ENCODE measurements around the gene CABLES2.

The CABLES2 gene

GRCh38 chr20:62368976-62369814 lies 37.9 kb downstream of the CABLES2 start:
- DNase-seq: peak; percentile 27

GRCh38 chr20:62368392-62368975 lies 38.6 kb downstream of the CABLES2 start:
- DNase-seq: peak; percentile 60

DNA sequence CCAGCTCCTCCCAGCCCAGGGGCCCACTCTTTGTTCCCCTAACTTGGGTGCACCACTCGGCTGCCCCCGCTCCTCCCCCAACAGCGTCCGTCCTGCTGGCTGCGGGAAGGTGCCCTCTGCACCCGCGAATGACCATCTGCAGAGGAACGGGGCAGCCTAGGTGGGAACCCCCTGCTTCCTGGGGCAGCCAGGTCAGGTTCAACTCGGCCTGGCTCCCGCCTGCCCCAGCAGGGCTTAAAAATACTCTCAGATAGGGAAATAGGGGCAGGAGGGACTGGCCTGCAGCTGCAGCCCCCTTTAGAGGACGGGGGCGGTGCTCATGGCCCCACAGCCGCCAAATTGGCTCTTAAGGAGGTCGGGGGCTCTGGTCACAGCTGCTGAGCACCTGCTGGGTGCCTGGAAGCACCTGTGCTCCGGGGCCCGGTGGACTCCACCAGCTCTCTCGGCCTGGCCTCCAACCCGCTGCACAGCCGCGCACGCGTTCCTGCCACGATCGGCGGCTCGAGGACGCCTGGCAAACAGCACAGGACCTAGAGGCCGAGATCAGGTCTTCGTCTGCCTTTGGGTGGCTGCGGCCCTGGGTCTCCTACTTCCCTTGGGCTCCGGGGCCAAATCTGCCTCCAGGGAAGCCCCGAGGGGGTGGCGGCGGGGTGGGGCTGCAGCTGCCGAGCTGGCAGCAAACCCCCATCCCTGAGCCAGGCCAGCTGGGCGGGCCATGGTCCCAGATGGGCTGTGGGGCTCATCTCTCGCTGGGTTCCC lies 39.3 kb downstream of the CABLES2 start:
- peak; percentile 49 for DNase-seq

DNA sequence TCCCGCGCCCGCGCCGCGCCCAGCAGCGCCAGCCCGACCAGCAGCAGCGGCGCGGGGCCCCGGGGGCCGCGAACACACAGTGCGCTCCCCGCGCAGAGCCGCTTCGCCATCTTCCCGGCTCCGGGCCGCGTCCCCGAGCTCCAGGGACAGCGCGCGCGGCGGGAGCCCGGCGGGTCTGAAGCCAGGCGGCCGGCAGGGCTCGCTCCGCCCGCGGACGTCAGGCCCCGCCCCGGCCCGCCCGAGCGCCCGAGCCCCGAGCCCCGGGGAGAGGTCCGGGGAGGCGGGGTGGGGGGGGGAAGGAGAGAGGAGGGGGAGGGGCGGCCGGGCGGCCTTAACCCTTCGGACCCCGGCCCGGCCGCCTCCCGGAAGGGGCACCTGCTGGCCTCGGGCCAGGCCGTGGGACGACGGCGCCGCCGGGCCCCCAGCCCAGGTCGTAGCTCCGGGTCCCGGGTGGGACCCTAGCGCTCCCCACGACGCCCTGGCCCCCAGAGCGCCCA lies 39.9 kb downstream of the CABLES2 start, which contains the start of gene LAMA5:
LAMA5 (minus strand) TSS at position 177 of the 497 bp plus-strand sequence; CDS start at position 110, 67 bp downstream.
- DNase-seq: peak; percentile 31

DNA sequence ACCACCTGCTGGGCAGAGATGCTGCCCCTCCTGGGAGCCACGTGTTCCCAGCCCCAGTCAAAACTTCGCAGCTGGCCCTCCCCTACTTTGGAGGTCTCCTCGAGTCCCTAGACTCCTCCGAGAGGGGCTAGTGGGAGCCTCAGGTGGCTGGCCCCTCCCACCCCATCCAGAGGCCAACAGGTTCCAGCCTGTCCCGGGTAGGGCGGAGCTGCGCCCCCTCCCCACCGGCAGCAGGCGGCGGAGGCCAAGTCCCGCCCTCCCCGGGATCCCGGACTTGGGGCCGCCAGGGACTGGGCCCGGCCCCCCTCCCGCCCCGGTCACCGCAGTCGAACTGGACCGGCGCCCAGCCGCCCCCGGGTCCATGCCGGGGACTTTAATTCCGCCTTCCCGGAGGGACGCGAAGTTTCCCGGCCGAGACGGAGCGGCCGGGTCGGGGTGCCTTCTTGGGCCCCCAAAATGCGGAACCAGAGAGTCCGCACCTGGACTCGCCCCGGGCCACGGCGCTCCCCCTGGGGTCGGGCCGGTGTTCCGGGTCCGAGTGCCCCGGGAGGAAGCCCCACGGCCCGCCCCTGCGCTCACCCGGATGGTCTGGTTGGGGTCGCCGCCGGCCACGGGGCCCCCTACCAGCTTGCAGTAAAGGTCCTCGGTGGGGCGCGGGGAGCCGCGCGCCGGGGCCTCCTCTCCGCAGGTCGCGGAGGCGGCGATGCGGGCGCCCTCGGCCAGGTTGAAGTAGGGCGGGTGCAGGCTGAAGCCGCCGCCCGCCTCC lies 40.5 kb downstream of the CABLES2 start:
- DNase-seq: peak; percentile 49

DNA sequence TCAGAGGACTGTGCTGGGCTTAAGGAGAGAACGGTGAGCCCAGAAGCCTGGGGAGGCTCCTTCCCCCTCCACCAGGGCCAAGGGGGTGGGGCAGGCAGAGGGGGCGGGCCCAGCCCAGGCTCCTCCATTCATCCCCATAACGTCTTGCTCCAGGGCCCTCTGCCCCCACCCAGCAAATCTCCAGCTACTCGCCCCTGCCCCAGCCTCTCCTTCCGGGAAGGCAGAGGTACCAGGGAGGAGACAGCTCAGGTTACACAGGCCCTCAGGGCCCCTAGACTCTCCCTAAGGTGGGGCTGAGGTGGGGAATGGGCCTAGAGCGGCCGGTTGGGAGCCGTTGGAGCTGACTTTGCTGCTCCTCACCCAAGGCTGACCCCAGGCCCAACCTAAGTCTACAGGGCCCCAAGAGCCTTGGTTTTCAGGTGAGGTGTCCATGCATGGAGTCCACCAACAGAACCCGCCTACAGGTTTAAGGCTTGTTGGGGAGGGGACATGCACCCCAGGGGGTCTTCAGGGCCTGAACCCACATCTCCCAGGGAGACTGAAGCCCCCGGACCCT lies 41.2 kb downstream of the CABLES2 start:
- DNase-seq: peak; percentile 64

- DNase-seq: no peak
These were observed 42.0 kb downstream of the CABLES2 start for GRCh38 chr20:62364911-62365736.

GRCh38 chr20:62363920-62364851 lies 42.9 kb downstream of the CABLES2 start:
- DNase-seq: no peak

DNA sequence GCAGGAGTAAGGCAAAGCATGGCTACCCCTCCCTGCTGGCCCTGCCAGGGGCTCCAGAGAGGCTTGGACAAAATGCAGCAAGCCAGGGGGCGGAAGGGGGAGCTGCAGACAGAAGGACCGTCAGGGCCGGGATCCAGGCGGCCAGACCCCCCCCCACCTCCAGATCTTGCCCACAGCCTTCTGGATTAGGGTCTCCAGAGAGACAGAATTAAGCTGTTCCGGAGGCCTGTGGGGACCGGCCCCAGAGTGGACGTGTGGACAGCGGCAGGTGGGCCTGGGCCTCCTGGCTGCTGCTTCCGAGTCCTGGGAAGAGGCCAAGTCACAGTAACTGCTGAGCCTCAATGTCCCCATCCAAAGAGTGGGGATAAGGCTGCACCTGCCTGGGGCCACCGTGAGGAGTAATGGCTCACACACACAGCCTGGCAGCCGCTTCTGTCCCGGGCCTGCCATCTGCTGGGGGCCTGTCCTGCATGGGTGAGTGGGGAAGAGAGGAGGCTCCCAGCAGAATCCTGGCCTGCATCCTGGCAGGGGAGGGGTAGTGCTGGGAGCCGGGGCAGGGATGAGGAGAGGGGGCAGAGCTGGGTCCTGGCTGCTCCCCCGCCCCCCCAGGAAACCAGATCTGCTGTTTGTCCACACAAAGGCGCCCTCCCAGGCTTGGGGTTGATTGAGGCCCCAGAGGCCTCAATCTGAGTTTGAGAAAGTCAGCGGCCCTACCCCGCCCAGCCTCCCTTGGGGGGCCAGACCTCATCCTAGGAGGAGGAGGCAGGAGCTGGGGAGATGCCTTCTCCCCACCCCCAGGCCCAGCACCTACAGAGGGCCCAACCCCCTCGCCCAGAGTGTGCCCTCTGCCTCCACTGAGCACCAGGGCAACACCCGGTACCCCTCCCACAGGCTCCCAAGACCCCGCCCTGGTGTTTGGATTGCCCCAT lies 43.8 kb downstream of the CABLES2 start:
- no peak for DNase-seq

DNA sequence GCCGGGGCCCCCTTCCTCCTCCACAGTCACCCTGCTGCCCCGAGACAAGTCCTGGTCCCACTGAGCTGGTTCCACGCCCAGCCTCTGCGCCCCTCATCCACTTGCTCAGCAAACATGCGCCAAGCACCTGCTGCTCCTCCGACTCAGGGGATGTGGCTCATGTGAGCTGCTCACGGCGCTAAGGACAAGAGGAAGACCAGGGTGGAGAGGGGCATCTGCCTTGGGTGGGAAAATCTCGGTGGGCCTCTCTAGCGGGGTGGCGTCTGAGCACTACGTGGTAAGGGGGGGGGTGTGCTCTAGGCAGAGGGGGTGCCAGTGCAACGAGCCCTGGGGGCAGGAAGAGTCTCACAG lies 44.5 kb downstream of the CABLES2 start:
- no peak for DNase-seq

DNA sequence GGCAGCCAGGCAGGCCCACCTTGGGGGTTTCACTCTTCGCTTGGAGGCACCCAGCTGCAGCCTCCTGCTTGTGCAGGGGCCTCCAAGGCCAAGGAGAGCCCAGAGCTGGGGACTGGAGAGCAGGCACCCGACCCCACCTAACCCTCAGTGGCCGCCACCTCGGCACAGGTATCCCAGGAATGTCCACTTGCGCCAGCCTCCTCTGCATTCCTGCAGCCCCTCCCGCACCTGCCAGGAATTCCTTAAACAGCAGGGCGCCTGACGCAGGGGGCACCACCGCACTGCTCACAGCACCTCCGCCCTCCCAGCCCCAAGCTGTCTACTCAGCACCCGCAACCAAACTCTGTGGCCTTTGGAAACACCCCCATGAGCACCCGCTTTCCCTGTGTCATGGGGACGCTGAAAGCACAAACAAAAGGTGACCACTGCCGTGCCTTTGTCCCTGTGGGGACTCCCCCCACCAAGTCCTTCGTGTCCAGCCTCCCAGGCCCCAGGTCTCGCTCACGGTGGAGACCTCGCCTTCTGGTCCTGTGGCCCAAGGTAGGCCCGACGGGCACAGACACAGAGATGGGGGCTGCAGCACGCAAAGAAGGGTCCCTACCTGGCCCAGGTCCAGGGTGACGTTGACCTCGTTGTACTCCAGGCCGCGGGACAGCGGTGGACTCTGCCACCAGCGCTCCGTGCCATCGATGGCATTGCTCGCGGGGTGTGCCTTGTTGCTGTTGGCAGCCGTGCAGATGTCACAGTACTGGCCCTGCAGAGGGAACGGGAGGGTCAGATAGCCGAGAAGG lies 45.1 kb downstream of the CABLES2 start:
- no peak for DNase-seq

- DNase-seq: no peak
These were observed 46.0 kb downstream of the CABLES2 start for GRCh38 chr20:62360854-62361798.

DNA sequence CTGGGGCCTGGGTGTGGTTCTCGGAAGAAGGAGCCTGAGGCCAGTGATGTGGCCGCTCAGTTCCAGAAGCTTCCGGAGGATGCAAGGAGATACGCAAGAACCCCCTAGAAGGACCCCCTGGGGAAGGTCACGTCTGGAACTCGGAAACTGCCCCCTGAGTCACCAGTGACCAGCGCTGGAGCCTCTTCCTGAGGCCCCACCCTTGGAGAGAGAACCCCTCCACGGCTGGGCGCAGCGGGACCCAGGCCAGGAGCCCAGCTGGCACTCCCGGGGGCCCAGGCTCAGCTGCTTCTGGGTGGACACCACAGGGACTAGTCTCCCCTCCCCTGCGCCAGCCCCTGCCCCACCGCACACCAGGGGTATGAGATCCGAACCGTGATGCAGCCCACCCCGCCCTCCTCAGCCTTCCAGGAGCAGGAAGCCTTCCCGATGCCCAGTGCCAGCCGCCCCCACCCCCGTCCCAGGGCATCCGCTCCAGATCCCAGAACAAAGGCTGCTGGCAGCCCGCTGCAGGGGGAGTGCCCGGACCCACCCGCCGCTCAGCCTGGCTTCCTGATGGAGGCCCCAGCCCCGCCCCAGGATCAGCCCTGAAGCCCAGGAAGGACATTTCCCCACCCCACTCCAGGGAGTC lies 47.5 kb downstream of the CABLES2 start:
- DNase-seq: no peak

DNA sequence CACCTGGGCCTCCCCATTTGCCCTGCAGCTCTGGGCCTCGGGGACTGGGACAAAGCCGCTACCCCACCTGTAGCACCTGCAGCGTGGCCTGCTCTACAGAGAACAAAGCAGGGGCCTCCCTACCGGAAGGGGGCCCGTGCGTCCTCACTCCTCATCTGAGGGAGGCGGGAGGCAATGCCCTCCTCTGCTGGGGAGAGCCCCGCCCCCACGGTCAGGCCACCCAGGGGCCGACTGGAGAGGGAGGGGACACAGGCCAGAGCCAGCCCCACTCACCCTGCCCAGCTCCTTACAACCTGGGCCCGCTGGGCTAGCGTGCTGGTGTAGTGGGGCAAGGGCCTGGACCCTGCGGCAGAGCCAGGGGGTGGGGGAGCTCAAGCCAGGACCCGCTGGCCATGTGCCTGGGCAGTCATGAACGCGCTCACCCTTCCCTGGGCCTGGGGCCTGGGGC lies 48.0 kb downstream of the CABLES2 start:
- peak; percentile 67 for DNase-seq

- peak; percentile 61 for DNase-seq
These were observed 48.7 kb downstream of the CABLES2 start for GRCh38 chr20:62358171-62359042.

Measured in NCI-H510A treated with DMSO at 0.1 percent for 48 hours (cell line).